DMS114 treated with DMSO at 0.1 percent for 48 hours (cell line): ENCODE results near the gene ETV6.

ENCODE experiments used
- DNase-seq: peaks from one replicate; lab custom pipeline; 2025; ENCODE audit not compliant: unreplicated experiment; lab: John Stamatoyannopoulos, UW

Gene ETV6

DNA sequence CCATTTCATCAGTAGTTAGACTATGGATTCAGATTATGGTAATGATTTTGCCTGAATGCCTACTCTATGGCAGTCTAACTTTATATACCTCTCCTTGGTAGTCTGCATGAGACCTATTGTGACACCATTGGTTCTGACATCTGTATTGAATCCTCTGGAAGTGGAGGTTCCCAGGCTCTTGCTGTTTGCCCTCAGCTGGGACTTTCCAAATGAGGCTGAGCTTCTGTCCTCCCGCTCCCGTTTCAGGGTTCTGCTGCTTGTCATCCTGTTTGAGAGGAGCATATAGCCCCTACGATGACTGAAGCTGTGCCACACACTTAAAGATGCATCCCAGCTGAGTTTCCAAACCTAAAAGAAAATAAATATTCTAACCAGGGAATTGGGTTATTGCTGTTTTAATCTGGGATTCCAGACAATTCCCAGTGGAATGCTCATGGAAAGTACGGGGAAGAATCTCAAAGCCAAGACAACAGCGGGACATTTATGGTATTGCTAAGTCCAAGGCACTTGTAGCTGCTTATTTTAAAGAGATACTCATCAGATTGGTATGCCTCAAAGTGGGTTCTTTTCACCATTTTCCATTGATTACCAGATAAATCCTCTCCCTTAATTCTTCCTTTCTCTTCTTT lies 105.9 kb downstream of the ETV6 start:
- DNase-seq, result no peak

GRCh38 chr12:11756022-11756421 lies 106.5 kb downstream of the ETV6 start:
- DNase-seq, result no peak

GRCh38 chr12:11756523-11756922 lies 107.0 kb downstream of the ETV6 start:
- no peak for DNase-seq

- no peak for DNase-seq
Observed at GRCh38 chr12:11757095-11757494, 107.6 kb downstream of the ETV6 start.

- no peak for DNase-seq
Observed at GRCh38 chr12:11757531-11757930, 108.1 kb downstream of the ETV6 start.

DNA sequence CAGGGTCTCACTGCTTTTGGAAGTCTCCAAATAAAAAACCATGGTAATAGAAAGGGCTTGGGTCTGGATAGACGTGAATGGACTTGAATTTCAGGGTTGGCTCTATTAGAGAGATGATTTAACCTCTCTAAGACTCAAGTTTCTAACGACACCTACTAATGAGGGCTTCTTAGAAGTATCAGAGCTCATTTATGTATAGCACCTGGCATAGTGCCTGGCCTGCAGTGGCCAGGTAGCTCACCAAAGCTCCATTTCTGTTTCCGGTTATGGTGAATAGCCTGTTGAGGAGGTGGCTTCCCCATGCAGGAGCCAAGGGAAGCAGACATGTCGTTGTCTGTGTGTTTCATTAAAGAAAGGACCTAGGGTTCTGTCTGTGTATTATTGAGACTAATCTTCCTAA lies 108.6 kb downstream of the ETV6 start:
- DNase-seq, result no peak

- no peak for DNase-seq
Observed at GRCh38 chr12:11758510-11759493, 109.3 kb downstream of the ETV6 start.

DNA sequence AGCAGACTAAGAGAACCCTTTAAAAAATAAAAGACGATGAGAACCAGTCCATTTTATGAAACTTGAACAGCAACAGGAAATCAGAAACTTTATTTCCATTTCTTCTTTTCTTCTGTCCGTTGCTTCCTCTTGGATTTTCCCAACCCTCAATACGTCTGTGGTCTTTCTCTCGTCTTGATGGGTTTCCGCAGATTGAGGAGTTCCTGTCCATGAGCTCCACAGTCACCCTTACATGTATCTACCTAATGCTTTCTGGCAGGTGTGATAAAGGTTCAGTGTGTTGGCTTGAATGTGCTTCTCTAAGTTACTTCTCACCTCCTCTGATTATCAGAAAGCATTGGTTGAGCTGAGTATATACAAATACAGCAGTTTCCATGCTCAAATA lies 110.0 kb downstream of the ETV6 start:
- no peak for DNase-seq

GRCh38 chr12:11759899-11760298 lies 110.4 kb downstream of the ETV6 start:
- no peak for DNase-seq

- DNase-seq, result no peak
Observed at GRCh38 chr12:11761869-11762567, 112.5 kb downstream of the ETV6 start.

DNA sequence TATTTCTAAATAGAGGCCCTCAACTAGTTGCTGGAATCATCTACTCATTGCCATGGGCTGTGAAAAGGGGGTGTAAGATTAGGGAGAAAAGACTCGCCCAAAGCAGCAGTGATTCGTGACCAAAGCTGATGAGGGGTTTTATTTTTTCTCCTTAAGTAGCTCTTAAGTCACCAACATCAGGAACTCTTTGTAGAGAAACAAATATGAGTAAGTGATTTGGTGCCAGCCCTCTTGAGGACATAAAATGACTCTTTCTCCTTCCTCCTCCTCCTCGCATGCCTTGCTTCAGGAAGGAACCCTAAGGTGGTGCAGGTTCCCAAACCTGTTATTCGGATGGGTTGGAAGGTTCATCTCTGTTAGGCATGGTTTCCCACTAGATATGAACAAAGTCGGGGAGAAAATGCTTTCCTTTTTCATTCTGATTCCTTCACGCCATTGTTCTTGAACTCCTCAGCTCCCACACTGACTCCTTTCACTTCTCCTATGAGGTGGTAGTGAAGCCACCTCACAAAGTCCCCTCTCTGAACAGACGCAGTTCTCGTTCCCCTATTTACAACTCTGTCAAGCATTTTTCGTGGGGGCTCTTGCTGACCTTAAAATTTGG lies 113.4 kb downstream of the ETV6 start:
- DNase-seq, result no peak

DNA sequence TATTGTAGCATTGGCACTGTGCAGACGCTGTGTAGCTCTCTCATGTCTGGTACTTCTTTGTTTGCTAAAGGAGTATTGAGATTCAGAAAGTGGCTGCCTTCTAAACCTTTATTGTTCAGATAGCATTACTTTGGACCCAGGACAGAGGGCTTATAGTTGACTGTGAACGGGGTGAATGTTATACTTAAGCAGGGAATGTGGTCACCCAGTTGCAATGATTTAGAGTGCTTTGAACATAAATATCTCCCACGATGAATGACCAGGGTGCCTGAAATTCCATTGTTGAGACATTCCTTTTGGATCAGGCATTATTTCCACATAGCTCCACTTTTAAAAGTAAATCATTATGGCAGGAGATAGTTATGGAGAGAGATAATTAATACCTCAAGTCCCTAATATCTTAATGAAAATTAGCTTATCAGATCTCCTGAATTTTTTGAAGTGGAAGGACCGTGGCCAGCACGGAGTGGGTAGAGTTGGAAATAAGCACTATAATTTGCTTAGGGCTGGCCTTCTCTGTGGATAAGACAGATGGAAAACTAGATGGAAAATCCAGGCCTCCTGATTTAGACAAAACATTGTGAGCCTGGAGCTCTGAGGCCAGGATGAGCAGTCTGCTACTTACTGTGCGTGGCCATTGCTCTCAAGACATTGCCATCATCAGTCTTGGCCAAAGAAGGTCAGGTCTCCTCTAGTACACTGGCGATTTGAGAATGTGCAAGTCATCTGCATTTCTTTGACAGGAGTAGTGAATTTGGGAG lies 114.5 kb downstream of the ETV6 start:
- no peak for DNase-seq

- no peak for DNase-seq
Observed at GRCh38 chr12:11764837-11765236, 115.4 kb downstream of the ETV6 start.

GRCh38 chr12:11765421-11765816 lies 115.9 kb downstream of the ETV6 start:
- DNase-seq, result no peak

DNA sequence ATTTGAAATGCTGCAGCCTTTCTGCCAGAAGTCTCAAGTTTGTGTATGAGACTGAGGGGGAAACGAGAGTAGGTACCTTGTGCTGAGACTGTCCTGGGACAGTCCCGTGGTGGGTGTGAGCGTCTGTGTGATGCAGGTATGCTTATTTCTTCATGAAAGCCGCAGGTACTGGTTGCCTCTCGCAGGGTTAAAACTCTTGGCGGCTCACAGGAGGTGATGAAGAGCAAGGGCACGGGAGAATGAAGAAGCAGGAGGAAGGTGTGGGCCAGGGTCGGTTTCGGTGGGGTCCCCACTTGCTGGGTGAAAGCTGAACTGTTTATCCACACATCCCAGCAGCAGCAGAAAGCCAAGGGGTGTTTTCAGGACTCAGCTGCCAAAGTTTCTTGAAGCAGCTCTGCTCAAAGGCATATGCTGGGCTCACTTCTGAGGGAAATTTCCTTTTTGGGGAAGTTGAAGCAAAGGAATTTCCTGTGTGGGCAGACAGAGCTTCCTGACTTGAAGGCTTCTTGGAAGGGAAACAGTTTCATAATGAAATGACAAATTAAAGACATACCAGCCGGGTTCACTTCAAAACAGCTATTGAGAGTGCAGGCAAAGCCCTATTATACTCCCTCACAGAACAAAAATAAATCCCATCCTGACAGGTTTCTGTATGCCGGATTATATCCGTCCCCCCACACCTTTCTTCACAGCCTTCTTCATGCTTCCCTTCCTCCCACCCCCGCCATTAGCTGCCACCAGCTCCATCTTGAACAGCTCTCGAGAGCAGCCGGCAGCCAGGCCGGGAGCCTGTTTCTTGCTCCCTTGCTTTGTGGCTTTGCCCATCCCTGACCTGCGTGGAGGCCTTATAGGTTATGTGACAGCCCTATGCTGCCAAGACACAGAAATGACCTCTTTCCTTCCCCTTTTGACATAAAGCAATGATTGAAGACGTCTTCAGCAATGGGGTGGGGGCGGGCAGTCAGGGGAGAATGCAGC lies 116.6 kb downstream of the ETV6 start:
- no peak for DNase-seq

- DNase-seq, result no peak
Observed at GRCh38 chr12:11767029-11767724, 117.7 kb downstream of the ETV6 start.

DNA sequence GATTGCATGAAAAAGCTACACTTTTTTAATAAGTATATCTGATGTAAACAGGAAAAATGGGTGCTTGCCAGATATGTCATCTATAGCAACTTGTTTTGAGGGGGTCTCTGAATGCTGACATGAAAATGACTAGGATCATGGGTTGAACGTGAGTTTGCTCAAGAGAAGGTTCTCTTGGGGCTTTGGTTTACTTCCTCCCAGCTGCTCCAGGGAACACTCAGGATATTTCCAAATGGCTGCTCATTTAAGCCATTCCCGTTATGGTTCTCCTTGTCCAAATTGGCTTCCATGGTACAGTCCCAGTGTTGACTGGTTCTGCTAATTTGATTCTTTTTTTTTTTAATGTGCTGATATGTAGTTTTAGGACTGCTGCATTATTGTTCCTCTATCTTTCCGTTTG lies 118.3 kb downstream of the ETV6 start:
- DNase-seq, result no peak

GRCh38 chr12:11768233-11768965 lies 118.9 kb downstream of the ETV6 start:
- no peak for DNase-seq
